GM21423 (cell line): ENCODE results near the gene FBLL1.
"Not testable (repeated sequence)": the region's sequence is repeated elsewhere in the genome, so short reads cannot be mapped to it uniquely, and the experiment has no call there.

Experiments
- ATAC-seq: cut with Tn5 transposase; IDR thresholded peaks from one replicate; pipeline ENCODE4 v1.9.1; 2021; ENCODE audit warnings: mild to moderate bottlenecking, moderate library complexity; ENCODE audit not compliant: unreplicated experiment

The FBLL1 gene

GRCh38 chr5:168550656-168551055, 21.6 kb downstream of the FBLL1 start:
- ATAC-seq = no peak

- no peak for ATAC-seq
Observed at GRCh38 chr5:168552146-168552545, 23.0 kb downstream of the FBLL1 start.

- no peak for ATAC-seq
Observed at GRCh38 chr5:168553377-168554130, 24.4 kb downstream of the FBLL1 start.

- no peak for ATAC-seq
Observed at GRCh38 chr5:168557389-168557788, 28.3 kb downstream of the FBLL1 start.

- ATAC-seq = no peak
Observed at GRCh38 chr5:168562279-168562678, 33.2 kb downstream of the FBLL1 start.

- ATAC-seq = no peak
Observed at GRCh38 chr5:168563959-168564358, 34.9 kb downstream of the FBLL1 start.

GRCh38 chr5:168568738-168569137, 39.6 kb downstream of the FBLL1 start:
- no peak for ATAC-seq

- no peak for ATAC-seq
Observed at GRCh38 chr5:168570490-168571328, 41.6 kb downstream of the FBLL1 start.

- ATAC-seq = not testable (repeated sequence)
Observed at GRCh38 chr5:168573663-168574062, 44.6 kb downstream of the FBLL1 start.

GRCh38 chr5:168574156-168574555, 45.1 kb downstream of the FBLL1 start:
- ATAC-seq = not testable (repeated sequence)

- no peak for ATAC-seq
Observed at GRCh38 chr5:168575391-168576372, 46.6 kb downstream of the FBLL1 start.

- no peak for ATAC-seq
Observed at GRCh38 chr5:168578006-168578405, 48.9 kb downstream of the FBLL1 start.

- ATAC-seq = peak; percentile 54
Observed at GRCh38 chr5:168578538-168579487, 49.7 kb downstream of the FBLL1 start, which contains the start of gene PANK3. PANK3 (minus strand) TSS chr5:168579368; CDS start chr5:168579283, 85 bp downstream.

- ATAC-seq = peak; percentile 92
Observed at GRCh38 chr5:168579488-168580226, 50.6 kb downstream of the FBLL1 start.

GRCh38 chr5:168580227-168580508, 51.1 kb downstream of the FBLL1 start:
- no peak for ATAC-seq
